Motor neuron (in vitro differentiated cells): ENCODE data around the gene UTP18. TPM values are rescaled to one million over a fixed set of nuclear protein-coding genes. Genes with fewer than 3 reads are reported as not detected.
"Not testable (repeated sequence)": the region's sequence is repeated elsewhere in the genome, so short reads cannot be mapped to it uniquely, and the experiment has no call there.

ENCODE experiments used
- ATAC-seq, 8 experiments: fragments of 200-7000 bp; cut with Tn5 transposase; replicated peaks in 6 of 8; 2 replicates each; pipeline ENCODE4 v1.8.0; 2021; ENCODE audit warnings: mild to moderate bottlenecking in 8 of 8, moderate library complexity in 8 of 8
- H3K27ac ChIP-seq, 2 donors: fragments of 250-450 bp; sonication (Bioruptor Pico); 2 replicates each; pipeline ENCODE4 v1.9.0; 2021; ENCODE audit warnings: antibody characterized with exemption in 2 of 2, mild to moderate bottlenecking in 2 of 2, moderate library complexity in 1 of 2
- H3K4me1 ChIP-seq, 2 donors: fragments of 250-450 bp; sonication (Bioruptor Pico); replicated peaks in 1 of 2; 2 replicates each; pipeline ENCODE4 v1.6.1; 2021; ENCODE audit warnings: antibody characterized with exemption in 2 of 2, mild to moderate bottlenecking in 2 of 2, moderate library complexity in 1 of 2
- H3K4me3 ChIP-seq, 5 donors: fragments of 250-450 bp; sonication (Bioruptor Pico); 2 replicates each; pipeline ENCODE4 v1.9.0; 2021; ENCODE audit warnings: antibody characterized with exemption in 5 of 5, mild to moderate bottlenecking in 5 of 5, moderate library complexity in 4 of 5
- WGBS, 10 experiments: fragments of 450-650 bp; shearing (Covaris generic); methylation state at CpG; one replicate each; pipeline ENCODE4 v1.0.0; 2022; 5-methylcytosine and 5-hydroxymethylcytosine counted together
- in situ Hi-C, 9 experiments: fragments of 400-800 bp; cut with MboI; loops; one replicate each; pipeline ENCODE4 v1.15.0; 2021; ENCODE audit warnings: low sequenced_read_pairs in 9 of 9, low pct_unique_long_range_greater_than_20kb in 2 of 9; ENCODE audit not compliant: unreplicated experiment in 9 of 9
- total RNA-seq, 8 experiments: library from RNA; unstranded; fragments of 300-600 nt; gene quantifications; 2 replicates each; pipeline versions ENCODE4 v1.2.3 to v1.2.4, GENCODE V29; 2022

UTP18 gene
- 10 to 100 TPM; 28.7 to 47.1 (median 37.6) TPM for total RNA-seq

DNA sequence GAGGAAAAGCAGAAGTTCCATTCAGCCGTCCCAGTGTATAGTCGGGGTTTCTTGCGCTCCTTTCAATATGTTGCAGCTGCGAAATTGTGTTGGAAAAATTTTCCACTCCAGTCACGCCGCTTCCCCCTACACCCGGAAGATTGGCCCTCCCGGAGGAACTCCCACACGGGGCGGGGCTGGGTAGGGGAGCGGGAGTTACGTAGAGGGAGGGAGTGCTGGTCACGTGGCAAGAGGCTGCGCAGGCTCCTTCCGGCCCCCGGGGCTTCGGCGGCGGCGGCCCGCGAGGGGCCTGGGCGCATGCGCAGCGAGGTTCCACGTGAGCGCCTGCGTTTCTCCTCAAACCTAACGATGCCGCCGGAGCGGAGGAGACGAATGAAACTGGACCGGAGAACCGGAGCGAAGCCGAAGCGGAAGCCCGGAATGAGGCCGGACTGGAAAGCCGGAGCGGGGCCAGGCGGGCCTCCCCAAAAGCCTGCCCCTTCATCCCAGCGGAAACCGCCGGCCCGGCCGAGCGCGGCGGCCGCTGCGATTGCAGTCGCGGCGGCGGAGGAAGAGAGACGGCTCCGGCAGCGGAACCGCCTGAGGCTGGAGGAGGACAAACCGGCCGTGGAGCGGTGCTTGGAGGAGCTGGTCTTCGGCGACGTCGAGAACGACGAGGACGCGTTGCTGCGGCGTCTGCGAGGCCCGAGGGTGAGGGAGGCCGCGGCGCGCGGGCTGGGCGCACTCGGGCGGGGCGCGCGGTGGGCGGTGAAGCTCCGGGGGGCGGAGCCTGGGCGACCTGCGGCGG lies at the start of gene UTP18:
Gene UTP18 (plus strand): TSS at position 310 of the 787 bp plus-strand sequence. CDS start 39 bp downstream, at position 349.
- peak; percentile 77 to 85 (median 79) for ATAC-seq
- Histone ChIP-seq H3K4me3 (peak within 1 kb of the TSS; percentile 72 to 95 (median 86)), H3K4me1 (peaks cover 5 to 15% of the 10 kb centered on the region in 2 donors), H3K27ac (peak within 1 kb of the TSS; percentile 99 to 100)
- in situ Hi-C loops = no loop called here
- 0 to 2% (median 1%) methylated on average over 3 to 31 of the region's 93 CpGs; no CpG with 5 or more reads in 6 of the 10 experiments for WGBS, 10 experiments

DNA sequence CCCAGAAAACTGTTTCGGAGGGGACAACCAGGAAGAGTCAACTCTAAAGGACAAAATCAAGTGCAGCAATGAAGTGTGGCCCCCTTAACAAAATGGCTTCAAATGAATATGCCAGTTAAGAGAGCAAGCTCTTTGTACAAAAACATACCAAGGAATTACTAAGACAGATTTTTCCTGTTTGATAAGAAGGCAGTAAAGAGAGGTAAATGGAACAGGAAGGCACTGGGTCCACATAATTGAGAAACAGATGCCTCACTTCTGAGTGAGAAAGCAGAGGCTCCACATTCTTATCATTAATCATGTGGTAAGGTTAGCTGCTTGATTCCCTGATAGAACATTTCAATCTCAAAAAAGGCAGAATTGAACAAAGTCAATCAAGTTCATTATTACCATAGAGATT lies 45.4 kb upstream of the UTP18 start:
- Histone ChIP-seq H3K4me3 (no peak overlapping the region), H3K27ac (no peak overlapping the region), H3K4me1 (no peaks in the 10 kb centered on the region)
- in situ Hi-C loops = no loop called here
- 60 to 100% (median 100%) methylated on average over 1 of the region's 1 CpG; no CpG with 5 or more reads in 5 of the 10 experiments for WGBS, 10 experiments
- ATAC-seq = no peak

DNA sequence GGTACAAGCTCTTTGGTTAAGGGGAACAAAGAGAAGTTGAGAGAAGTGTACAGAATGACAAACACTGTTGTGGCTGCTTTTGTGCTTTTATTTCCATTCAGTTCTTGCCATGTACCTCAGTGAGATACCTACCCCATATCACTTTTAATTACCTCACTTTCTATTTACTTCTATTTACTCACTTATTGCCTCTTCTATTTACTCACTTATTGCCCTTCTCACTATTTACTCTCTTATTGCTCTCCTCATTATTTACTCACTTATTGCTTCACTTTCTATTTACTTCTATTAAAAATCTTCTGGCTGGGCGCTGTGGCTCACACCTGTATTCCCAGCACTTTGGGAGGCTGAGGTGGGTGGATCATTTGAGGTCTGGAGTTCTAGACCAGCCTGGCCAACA lies 42.4 kb upstream of the UTP18 start:
- WGBS, 10 experiments = 91 to 100% (median 100%) methylated on average over 1 of the region's 1 CpG; no CpG with 5 or more reads in 4 of the 10 experiments
- ATAC-seq = no peak
- in situ Hi-C loops = no loop called here
- Histone ChIP-seq H3K27ac (no peak overlapping the region), H3K4me3 (no peak overlapping the region), H3K4me1 (no peaks in the 10 kb centered on the region)

DNA sequence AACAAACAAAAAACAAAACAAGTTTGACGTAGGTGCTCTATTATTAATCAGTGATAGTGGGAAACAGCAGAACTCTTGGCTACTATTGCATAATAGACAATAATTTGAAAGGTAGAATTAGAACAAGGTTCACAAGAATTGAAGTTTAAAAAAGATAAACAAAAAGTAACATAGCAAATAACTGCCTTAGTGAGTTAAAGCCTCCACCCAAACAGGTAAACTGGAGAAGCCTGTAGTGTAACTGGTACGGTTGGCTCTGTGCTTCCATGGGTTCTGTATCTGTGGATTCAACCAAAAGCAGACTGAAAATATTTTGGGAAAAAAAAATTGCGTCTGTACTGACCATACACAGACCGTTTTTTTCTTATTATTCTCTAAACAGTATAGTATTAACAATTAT lies 39.0 kb upstream of the UTP18 start:
- no peak overlapping the region for H3K27ac ChIP-seq
- 51 to 100% (median 81%) methylated on average over 1 to 4 of the region's 4 CpGs for whole genome bisulfite sequencing, 10 experiments

DNA sequence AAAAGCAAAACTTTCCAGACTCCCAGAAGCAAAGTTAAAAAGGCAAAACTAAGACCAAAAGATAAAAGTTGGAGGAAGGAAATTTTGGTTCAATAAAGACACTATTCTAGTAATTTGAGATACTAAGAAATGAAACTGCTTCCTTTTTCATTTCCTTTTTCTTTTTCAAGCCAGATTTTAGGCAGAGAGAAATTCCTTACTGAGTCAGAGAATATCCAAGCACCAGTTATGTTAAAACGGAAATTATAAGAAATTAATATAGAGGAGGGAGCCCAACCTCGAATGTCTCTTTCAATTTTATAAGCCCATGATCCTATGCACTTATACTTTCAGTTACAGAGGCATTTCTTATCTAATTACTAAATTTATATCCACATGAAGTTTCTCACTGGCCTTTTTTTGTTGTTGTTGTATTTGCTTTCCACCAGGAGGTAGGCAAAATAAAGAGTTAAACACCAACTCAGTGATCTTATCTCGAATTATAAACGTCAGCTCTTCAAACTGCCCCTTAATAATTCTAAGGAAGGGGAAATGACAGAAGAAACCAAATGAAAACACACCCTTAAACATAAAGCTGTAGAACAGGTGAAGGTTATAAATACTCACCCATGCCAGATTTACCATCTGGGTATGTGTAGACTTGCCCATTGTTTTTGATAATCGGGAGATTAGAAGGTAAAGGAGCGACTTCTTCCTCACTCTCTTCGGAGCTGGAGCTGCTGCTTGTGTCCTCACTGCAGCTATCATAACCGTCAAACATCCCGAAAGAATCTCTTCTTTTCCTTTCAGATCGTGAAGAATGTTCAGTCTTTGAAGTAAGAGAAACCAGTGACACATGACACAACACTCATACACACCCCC lies 35.7 kb upstream of the UTP18 start:
- WGBS, 10 experiments = 35 to 97% (median 90%) methylated on average over 3 to 10 of the region's 10 CpGs
- H3K4me1 ChIP-seq = no peaks in the 10 kb centered on the region
- H3K4me3 ChIP-seq = no peak overlapping the region
- H3K27ac ChIP-seq = no peak overlapping the region
- in situ Hi-C loops = no loop called here
- no peak for ATAC-seq

More for the DNA sequence above, 39.0 kb upstream of the UTP18 start:
- Histone ChIP-seq H3K4me1 (no peaks in the 10 kb centered on the region), H3K4me3 (no peak overlapping the region)
- ATAC-seq = no peak
- in situ Hi-C loops = no loop called here

DNA sequence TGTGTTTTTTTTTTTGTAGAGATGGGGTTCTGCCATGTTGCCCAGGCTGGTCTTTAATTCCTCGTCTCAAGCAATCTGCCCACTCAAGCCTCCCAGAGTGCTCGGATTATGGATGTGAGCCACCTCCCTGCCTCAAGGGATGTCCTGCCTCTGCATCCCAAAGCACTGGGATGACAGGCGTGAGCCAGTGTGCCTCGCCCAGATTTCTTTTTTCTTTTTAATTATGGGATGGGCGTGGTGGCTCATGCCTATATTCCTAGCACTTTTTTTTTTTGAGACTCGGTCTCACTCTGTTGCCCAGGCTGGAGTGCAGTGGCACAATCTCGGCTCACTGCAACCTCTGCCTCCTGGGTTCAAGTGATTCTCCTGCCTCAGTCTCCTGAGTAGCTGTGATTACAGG lies 34.8 kb upstream of the UTP18 start:
- 0 to 100% (median 87%) methylated on average over 2 to 6 of the region's 7 CpGs; no CpG with 5 or more reads in 3 of the 10 experiments for WGBS, 10 experiments
- ATAC-seq = peak in 3 of 8 experiments; percentile 92 to 97 (median 94)
- in situ Hi-C loops, H3K4me3 ChIP-seq, H3K4me1 ChIP-seq, H3K27ac ChIP-seq: not testable (repeated sequence)

DNA sequence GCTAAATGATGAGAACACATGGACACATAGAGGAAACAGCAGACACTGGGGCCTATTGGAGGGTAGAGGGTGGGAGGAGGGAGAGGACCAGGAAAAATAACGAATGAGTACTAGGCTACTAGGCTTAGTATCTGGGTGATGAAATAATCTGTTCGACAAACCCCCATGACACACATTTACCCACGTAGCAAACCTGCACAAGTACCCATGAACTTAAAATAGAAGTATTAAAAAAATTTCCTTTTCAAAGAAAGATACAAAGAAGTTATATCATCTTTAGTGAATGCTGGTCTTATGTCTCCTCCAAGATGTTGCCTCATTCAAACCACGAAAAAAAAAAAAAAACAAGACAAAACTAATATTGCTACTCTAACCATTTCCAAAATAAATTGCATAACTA lies 32.2 kb upstream of the UTP18 start:
- no peak overlapping the region for H3K4me3 ChIP-seq
- H3K27ac ChIP-seq = no peak overlapping the region
- WGBS, 10 experiments = 12 to 100% (median 87%) methylated on average over 1 to 4 of the region's 4 CpGs; no CpG with 5 or more reads in 1 of the 10 experiments
- ATAC-seq = no peak
- no peaks in the 10 kb centered on the region for H3K4me1 ChIP-seq
- in situ Hi-C loops = no loop called here

DNA sequence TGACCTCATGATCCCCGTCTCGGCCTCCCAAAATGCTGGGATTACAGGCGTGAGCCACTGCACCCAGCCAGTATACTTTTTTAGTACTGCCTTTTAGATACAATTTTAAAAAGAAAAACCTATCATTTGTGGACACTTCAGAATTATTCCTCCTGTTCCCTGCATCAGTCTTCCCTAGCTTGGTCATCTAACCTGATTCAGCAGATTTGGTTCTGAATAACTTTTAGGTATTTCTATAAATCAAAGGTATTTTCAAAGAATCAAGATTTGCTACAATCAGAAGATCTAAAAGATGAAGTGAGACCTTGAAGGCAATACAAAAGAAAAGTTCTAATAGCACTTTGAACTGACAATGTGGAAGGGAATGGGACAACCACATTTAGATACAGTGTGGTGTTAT lies 30.5 kb upstream of the UTP18 start:
- no peak overlapping the region for H3K4me3 ChIP-seq
- no peak for ATAC-seq
- H3K4me1 ChIP-seq = no peaks in the 10 kb centered on the region
- WGBS, 10 experiments = 90 to 100% (median 100%) methylated on average over 1 to 3 of the region's 3 CpGs; no CpG with 5 or more reads in 5 of the 10 experiments
- no peak overlapping the region for H3K27ac ChIP-seq
- in situ Hi-C loops = no loop called here

DNA sequence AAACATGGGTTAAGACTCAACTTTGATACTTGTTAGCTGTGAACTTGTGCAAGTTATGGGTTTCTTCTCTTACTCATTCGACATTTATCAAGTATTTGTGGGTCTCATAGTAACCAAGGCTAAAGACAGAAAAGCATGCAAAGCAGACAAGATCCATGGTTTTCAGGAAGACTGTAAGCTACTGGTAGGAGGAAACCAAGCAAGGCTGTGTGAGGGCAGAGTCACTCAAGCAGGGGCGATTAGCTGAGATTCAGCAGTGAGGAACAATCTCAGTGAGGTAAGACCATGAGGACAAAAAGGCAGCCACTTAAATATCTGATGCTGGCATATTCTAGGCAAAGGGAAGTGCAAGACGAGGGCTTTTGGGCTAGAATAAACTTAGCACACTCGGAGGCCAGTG lies 30.0 kb upstream of the UTP18 start:
- 26 to 100% (median 89%) methylated on average over 1 to 4 of the region's 4 CpGs; no CpG with 5 or more reads in 2 of the 10 experiments for WGBS, 10 experiments
- no peak for ATAC-seq
- H3K27ac ChIP-seq = no peak overlapping the region

DNA sequence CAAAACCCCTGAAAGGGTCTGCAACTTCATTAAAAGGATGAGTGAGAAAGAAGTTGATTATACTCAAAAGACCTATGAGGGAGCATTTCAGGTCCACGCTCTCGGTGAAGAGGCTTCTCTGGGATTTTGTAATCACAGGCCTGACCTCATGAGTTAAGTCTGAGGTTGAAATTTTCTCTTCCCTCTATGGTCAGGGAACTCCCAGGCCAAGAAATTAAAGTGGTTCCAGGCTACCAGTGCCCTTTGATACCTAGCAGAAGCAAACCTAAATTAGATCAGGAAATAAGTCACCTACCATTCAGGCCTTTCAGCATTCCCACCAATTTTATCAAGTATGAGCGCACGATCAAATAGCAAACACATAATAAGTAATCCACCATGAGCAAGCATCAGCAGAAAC lies 28.3 kb upstream of the UTP18 start:
- 88 to 100% (median 98%) methylated on average over 2 to 4 of the region's 4 CpGs; no CpG with 5 or more reads in 1 of the 10 experiments for WGBS, 10 experiments
- ATAC-seq = no peak
- no peak overlapping the region for H3K4me3 ChIP-seq
- no peaks in the 10 kb centered on the region for H3K4me1 ChIP-seq
- no peak overlapping the region for H3K27ac ChIP-seq
- in situ Hi-C loops = no loop called here

More for the DNA sequence above, 30.0 kb upstream of the UTP18 start:
- no peak overlapping the region for H3K4me3 ChIP-seq
- H3K4me1 ChIP-seq = no peaks in the 10 kb centered on the region
- in situ Hi-C loops = no loop called here

DNA sequence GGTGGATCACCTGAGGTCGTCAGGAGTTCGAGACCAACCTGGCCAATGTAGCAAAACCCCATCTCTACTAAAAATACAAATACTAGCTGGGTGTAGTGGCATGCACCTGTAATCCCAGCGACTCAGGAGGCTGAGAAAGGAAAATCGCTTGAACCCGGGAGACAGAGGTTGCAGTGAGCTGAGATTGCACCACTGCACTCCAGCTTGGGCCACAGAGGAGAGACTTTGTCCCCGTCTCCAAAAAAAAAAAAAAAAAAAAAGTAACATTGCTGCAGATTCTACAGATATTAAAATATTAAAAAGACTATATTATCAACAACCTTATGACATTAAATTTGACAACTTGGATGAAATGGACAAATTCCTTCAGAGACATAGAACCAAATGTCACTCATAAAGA lies 26.2 kb upstream of the UTP18 start:
- in situ Hi-C loops = no loop called here
- Histone ChIP-seq H3K4me3 (no peak overlapping the region), H3K4me1 (no peaks in the 10 kb centered on the region), H3K27ac (no peak overlapping the region)
- no peak for ATAC-seq
- 89 to 100% (median 94%) methylated on average over 2 to 6 of the region's 6 CpGs; no CpG with 5 or more reads in 1 of the 10 experiments for WGBS, 10 experiments

DNA sequence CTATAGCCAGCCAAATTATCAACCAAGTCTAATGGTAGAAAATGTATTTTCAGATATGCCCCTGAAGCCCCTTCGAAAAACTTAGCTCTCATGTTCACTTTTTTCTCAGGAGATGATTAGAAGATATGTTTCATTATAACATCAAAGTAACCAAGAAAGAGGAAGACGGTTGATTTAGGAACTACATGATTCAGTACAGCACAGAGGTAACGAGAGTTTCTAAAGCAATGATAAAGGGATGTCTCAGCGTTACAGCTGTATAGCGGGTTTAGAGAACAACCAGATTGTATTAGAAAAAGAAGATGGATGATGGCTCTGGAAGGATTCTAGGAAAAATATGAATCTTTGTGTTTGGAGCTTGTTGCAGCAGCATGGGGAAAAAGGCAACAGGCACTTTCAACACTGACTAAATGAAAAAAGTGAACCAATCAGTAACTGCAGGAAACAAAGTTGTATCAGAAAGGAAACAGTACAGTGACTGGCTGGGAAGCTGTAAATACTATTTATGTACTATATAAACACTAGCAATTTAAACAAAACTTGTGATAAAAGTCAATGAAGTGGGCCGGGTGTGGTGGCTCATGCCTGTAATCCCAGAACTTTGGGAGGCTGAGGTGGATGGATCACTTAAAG lies 22.0 kb upstream of the UTP18 start:
- 77 to 100% (median 92%) methylated on average over 1 to 6 of the region's 6 CpGs for WGBS, 10 experiments
- in situ Hi-C loops = no loop called here
- H3K4me3 ChIP-seq = no peak overlapping the region
- H3K27ac ChIP-seq = no peak overlapping the region
- no peak for ATAC-seq
- H3K4me1 ChIP-seq = no peaks in the 10 kb centered on the region

DNA sequence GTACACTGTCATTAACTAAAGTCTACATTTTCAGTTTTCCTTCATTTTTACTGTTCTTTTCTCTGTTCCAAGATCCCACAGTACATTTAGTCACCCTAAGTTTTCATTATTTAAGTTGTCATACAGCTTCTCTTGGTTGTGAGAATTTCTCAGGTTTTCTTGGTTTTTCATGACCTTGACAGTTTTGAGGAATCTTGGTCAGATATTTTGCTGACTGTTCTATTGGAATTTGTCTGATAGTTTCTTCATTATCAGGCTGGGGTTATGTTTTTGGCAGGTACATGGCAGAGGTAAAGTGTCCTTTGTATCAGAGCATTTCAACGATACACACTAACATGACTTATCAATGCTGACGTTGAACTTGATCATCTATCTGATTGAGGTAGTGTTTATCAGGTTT lies 20.1 kb upstream of the UTP18 start:
- Histone ChIP-seq H3K27ac (no peak overlapping the region), H3K4me3 (no peak overlapping the region), H3K4me1 (no peaks in the 10 kb centered on the region)
- in situ Hi-C loops = no loop called here
- 80 to 100% (median 96%) methylated on average over 2 of the region's 2 CpGs; no CpG with 5 or more reads in 2 of the 10 experiments for WGBS, 10 experiments
- no peak for ATAC-seq
